Gastrocnemius medialis (tissue), 4 donors: ENCODE measurements around the gene USO1. TPM values are rescaled to one million over a fixed set of nuclear protein-coding genes. Genes with fewer than 3 reads are reported as not detected.
"Not testable (repeated sequence)": the region's sequence is repeated elsewhere in the genome, so short reads cannot be mapped to it uniquely, and the experiment has no call there.

Source experiments
- ATAC-seq, 2 donors: fragments of 150-250 bp; one replicate each; pipeline ENCODE4 v1.9.1; 2016
- DNase-seq, 2 donors: peaks; one replicate each; pipeline ENCODE4 v3.0.0-alpha.2; 2019
- H3K27ac ChIP-seq, 4 donors: fragments of 200-600 bp; sonication (generic); 1 replicate in 1 of 4; 2 replicates in 3 of 4; pipeline ENCODE4 v1.5.1; 2016 to 2018; ENCODE audit warnings: mild to moderate bottlenecking in 2 of 4, moderate library complexity in 1 of 4
- H3K27me3 ChIP-seq, 3 donors: fragments of 200-600 bp; sonication (generic) in 2 of 3; 1 replicate in 1 of 3; 2 replicates in 2 of 3; pipeline versions ENCODE4 v1.5.1 to v1.6.0; 2016 to 2019; ENCODE audit warnings: mild to moderate bottlenecking in 1 of 3, moderate library complexity in 1 of 3
- H3K36me3 ChIP-seq, 2 donors: fragments of 200-600 bp; sonication (generic) in 1 of 2; one replicate each; pipeline ENCODE4 v1.5.1; 2017 to 2018
- H3K4me1 ChIP-seq, 2 donors: fragments of 200-600 bp; sonication (generic) in 1 of 2; one replicate each; pipeline ENCODE4 v1.5.1; 2016 to 2017; ENCODE audit warnings: mild to moderate bottlenecking in 2 of 2
- H3K4me3 ChIP-seq, 4 donors: fragments of 200-600 bp; sonication (generic) in 3 of 4; 1 replicate in 1 of 4; 2 replicates in 3 of 4; pipeline ENCODE4 v1.5.1; 2016 to 2019; ENCODE audit warnings: mild to moderate bottlenecking in 2 of 4
- H3K9me3 ChIP-seq, 3 donors: fragments of 200-600 bp; sonication (generic) in 2 of 3; 1 replicate in 1 of 3; 2 replicates in 2 of 3; pipeline ENCODE4 v1.5.1; 2016 to 2019
- POLR2A ChIP-seq, 2 donors: fragments of 450-650 bp; IDR thresholded peaks; one replicate each; pipeline ENCODE4 v1.6.1; 2017; ENCODE audit warnings: antibody characterized with exemption in 2 of 2, mild to moderate bottlenecking in 2 of 2, moderate library complexity in 2 of 2
- in situ Hi-C, 4 donors: fragments of 200-750 bp; cut with MboI; loops; one replicate each; pipeline versions ENCODE4 v1.15.0 to v1.8.0; 2017; ENCODE audit warnings: low sequenced_read_pairs in 4 of 4
- intact Hi-C: fragments of 100-400 bp; cut with DNase I; formaldehyde crosslinking; loops from one replicate; pipeline ENCODE4 v1.15.1; 2023; ENCODE audit warnings: low total_unique reads
- total RNA-seq, 4 donors: library from RNA; depleted of rRNA; stranded (reverse); fragments of >200 nt; gene quantifications; one replicate each; pipeline versions ENCODE4 v1.1.0 to v1.2.3, GENCODE V29; 2016
- TF ChIP-seq, protein P1 (sequence below), 5 experiments: fragments of 450-650 bp in 3 of 5; fragments of 200-600 bp in 2 of 5; sonication (generic) in 2 of 5; IDR thresholded peaks in 4 of 5; conservative IDR thresholded peaks in 1 of 5; 1 replicate in 4 of 5; 2 replicates in 1 of 5; pipeline ENCODE4 v1.5.1; 2016 to 2019; ENCODE audit warnings: antibody characterized with exemption in 5 of 5, mild to moderate bottlenecking in 3 of 5, moderate library complexity in 3 of 5

USO1 gene
- total RNA-seq, 4 donors from 2014 or later = 213 to 328 (median 254) TPM

DNA sequence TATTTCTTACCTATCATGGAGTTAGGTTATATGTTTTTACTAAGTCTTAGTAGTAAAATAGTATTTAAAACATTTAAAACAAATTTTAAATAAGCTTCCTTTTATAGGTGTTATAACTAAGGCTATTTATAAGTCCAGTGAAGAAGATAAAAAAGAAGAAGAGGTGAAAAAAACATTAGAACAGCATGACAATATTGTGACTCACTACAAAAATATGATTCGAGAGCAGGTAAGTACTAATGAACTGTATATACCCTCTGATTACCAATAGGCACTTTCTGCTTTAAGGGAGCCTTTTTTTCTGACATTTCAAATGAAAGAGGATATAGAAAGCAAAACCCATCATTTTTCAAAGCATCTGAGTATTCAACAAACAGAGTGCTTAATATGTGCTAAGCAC lies 76.6 kb downstream of the USO1 start:
- no peak overlapping the region for H3K4me3 ChIP-seq
- H3K27ac ChIP-seq = no peak overlapping the region
- TF ChIP-seq POLR2A (IDR thresholded peaks at IDR 0.05) = no peak
- TF ChIP-seq, protein P1, sequence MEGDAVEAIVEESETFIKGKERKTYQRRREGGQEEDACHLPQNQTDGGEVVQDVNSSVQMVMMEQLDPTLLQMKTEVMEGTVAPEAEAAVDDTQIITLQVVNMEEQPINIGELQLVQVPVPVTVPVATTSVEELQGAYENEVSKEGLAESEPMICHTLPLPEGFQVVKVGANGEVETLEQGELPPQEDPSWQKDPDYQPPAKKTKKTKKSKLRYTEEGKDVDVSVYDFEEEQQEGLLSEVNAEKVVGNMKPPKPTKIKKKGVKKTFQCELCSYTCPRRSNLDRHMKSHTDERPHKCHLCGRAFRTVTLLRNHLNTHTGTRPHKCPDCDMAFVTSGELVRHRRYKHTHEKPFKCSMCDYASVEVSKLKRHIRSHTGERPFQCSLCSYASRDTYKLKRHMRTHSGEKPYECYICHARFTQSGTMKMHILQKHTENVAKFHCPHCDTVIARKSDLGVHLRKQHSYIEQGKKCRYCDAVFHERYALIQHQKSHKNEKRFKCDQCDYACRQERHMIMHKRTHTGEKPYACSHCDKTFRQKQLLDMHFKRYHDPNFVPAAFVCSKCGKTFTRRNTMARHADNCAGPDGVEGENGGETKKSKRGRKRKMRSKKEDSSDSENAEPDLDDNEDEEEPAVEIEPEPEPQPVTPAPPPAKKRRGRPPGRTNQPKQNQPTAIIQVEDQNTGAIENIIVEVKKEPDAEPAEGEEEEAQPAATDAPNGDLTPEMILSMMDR (IDR thresholded peaks at IDR 0.05 in 4 of 5, conservative IDR thresholded peaks at IDR 0.05 in 1 of 5) = no peak
- peaks cover 0 to 69% of the 10 kb centered on the region in 2 donors for H3K36me3 ChIP-seq
- no peak for ATAC-seq
- H3K27me3 ChIP-seq = no peaks in the 10 kb centered on the region
- intact Hi-C loops (no loop called here), in situ Hi-C loops (loop anchor here in 1 of 4 donors (25.0 kb wide), 1 partner anchor 161 kb away; no protein-coding TSS in a partner anchor)
- H3K4me1 ChIP-seq = no peaks in the 10 kb centered on the region
- H3K9me3 ChIP-seq = no peaks in the 10 kb centered on the region
- no peak for DNase-seq

DNA sequence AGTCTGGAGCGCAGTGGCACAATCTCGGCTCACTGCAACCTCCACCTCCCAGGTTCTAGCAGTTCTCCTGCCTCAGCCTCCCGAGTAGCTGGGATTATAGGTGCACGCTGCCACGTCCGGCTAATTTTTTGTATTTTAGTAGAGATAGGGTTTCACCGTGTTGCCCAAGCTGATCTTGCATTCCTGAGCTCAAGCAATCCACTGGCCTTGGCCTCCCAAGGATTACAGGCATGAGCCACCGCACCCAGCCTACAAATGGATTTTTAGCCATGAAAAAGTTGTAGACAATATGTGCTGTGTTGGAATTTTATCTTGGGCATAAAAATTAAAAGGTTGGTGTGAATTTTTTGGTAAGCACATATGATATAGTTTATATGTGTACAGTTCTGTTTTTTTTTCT lies 81.7 kb downstream of the USO1 start:
- H3K4me3 ChIP-seq, H3K27ac ChIP-seq, ATAC-seq, H3K27me3 ChIP-seq, H3K9me3 ChIP-seq, H3K4me1 ChIP-seq, intact Hi-C loops, DNase-seq: not testable (repeated sequence)
- in situ Hi-C loops = loop anchor here in 1 of 4 donors (25.0 kb wide), 1 partner anchor 156 kb away; no protein-coding TSS in a partner anchor
- H3K36me3 ChIP-seq = peaks cover 0 to 93% of the 10 kb centered on the region in 2 donors

DNA sequence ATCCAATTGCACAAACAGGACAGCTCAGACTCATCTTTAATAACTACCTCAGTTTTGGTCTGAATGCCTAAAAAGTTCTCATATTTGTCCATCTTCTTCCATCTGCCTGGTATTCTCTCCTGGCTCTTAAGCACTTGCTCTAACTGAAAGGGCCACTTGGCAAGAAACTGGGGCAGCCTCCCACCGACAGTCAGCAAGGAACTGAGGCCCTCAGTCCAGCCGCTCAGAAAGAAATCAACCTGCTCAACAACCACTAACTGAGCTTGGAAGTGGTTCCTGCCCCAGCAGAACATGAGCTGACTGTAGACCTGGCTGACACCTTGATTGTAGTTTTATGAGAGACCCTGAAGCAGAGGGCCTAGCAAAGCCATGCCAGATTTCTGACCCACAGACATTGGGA lies 93.5 kb downstream of the USO1 start:
- Histone ChIP-seq H3K27ac (no peak overlapping the region), H3K4me3 (no peak overlapping the region), H3K36me3 (peaks cover 0 to 36% of the 10 kb centered on the region in 2 donors), H3K27me3 (no peaks in the 10 kb centered on the region), H3K9me3 (no peaks in the 10 kb centered on the region), H3K4me1 (peaks cover 0 to 10% of the 10 kb centered on the region in 2 donors)
- DNase-seq = no peak
- intact Hi-C loops (loop anchor here (10.0 kb wide), 2 partner anchors 53 to 127 kb away; partner anchors contain the start of gene NAAA), in situ Hi-C loops (loop anchor here in 1 of 4 donors (25.0 kb wide), 1 partner anchor 144 kb away; no protein-coding TSS in a partner anchor)
- ATAC-seq = no peak
- TF ChIP-seq POLR2A (IDR thresholded peaks at IDR 0.05) = no peak
- TF ChIP-seq, protein P1 (IDR thresholded peaks at IDR 0.05 in 4 of 5, conservative IDR thresholded peaks at IDR 0.05 in 1 of 5) = no peak

DNA sequence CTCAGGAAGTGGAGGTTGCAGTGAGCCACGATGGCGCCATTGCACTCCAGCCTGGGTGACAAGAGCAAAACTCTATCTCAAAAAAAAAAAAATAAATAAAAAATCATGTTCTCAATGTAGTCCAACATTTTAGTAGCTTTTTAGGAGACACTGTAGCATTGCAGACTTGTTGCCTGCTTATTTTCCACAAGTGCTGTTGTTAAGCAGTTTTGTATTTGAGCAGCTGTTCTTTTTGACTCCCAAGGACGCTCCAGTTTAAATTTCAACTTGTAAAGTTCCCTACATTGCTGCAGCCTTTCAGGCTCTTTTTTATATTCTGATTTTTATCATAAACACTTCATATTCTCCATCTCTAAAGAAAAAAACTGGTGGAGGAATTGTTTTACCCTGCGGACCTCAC lies 94.7 kb downstream of the USO1 start:
- ATAC-seq (no peak), DNase-seq (no peak)
- Histone ChIP-seq H3K27me3 (no peaks in the 10 kb centered on the region), H3K9me3 (no peaks in the 10 kb centered on the region), H3K27ac (no peak overlapping the region), H3K4me3 (no peak overlapping the region), H3K4me1 (peaks cover 0 to 10% of the 10 kb centered on the region in 2 donors), H3K36me3 (peaks cover 0 to 23% of the 10 kb centered on the region in 2 donors)
- in situ Hi-C loops = loop anchor here in 1 of 4 donors (25.0 kb wide), 1 partner anchor 143 kb away; no protein-coding TSS in a partner anchor
- intact Hi-C loops = loop anchor here (10.0 kb wide), 2 partner anchors 54 to 126 kb away; partner anchors contain the start of gene NAAA
- TF ChIP-seq POLR2A (IDR thresholded peaks at IDR 0.05) = no peak
- TF ChIP-seq, protein P1 (IDR thresholded peaks at IDR 0.05 in 4 of 5, conservative IDR thresholded peaks at IDR 0.05 in 1 of 5) = no peak

DNA sequence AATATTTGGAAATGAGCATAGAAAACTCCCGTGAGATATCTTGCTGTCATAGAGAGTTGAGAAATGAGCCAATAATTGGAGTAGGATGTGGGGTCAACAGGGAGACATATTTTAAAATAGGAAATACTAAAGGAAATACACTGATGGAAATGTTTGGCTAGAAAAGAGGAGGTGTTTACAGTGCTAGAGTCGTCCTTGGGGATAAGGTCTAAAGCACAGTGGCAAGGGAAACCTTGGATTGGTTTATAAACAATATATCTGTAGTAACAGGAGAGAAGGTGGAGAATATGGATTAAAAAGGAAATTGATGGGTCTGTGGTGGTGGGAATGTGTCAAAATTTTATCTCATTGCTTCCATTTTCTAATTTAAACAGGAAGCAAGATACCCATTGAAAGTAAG lies 95.8 kb downstream of the USO1 start:
- Histone ChIP-seq H3K4me1 (peaks cover 0 to 10% of the 10 kb centered on the region in 2 donors), H3K9me3 (no peaks in the 10 kb centered on the region), H3K36me3 (peaks cover 0 to 13% of the 10 kb centered on the region in 2 donors), H3K27me3 (no peaks in the 10 kb centered on the region), H3K4me3 (no peak overlapping the region), H3K27ac (no peak overlapping the region)
- DNase-seq (no peak), ATAC-seq (no peak)
- intact Hi-C loops = no loop called here
- TF ChIP-seq, protein P1 (IDR thresholded peaks at IDR 0.05 in 4 of 5, conservative IDR thresholded peaks at IDR 0.05 in 1 of 5) = no peak
- no peak for TF ChIP-seq POLR2A (IDR thresholded peaks at IDR 0.05)
- in situ Hi-C loops = loop anchor here in 1 of 4 donors (25.0 kb wide), 1 partner anchor 142 kb away; no protein-coding TSS in a partner anchor
